HG02981 (cell line): Measurements from ENCODE around the gene ABHD14A.
A peak's percentile ranks its signal among the peaks of the same experiment; 100 is the strongest.

Experiments
- ATAC-seq: cut with Tn5 transposase; IDR thresholded peaks from one replicate; pipeline ENCODE4 v1.9.1; 2021; ENCODE audit warnings: mild to moderate bottlenecking, moderate library complexity; ENCODE audit not compliant: unreplicated experiment

ABHD14A gene

GRCh38 chr3:52015438-52016228 lies 40.8 kb downstream of the ABHD14A start:
- ATAC-seq, result no peak

- ATAC-seq, result no peak
These were observed 42.7 kb downstream of the ABHD14A start for GRCh38 chr3:52017586-52017985.

GRCh38 chr3:52018319-52019000 lies 43.6 kb downstream of the ABHD14A start:
- ATAC-seq, result no peak

GRCh38 chr3:52019352-52020080 lies 44.7 kb downstream of the ABHD14A start:
- no peak for ATAC-seq

DNA sequence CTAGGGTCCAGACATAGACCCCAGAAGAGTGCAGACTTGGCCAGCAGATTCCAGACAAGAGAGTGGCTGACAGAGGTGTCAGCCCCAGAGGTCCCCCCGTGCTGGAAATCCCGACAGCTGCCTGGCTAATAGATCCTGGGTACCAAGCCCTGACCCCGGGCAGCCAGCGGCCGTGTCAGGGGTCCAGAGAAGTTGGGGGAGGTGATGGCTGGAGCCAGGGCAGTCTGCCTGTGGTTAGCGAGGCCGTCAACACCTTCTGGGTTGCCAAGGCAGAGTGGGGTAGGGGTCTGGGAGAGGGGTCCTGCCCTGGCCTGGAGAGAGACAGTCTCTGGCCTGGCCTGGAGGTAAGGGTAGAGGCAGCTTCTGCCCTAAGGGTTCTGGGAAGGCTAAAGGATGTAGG lies 45.9 kb downstream of the ABHD14A start:
- no peak for ATAC-seq

DNA sequence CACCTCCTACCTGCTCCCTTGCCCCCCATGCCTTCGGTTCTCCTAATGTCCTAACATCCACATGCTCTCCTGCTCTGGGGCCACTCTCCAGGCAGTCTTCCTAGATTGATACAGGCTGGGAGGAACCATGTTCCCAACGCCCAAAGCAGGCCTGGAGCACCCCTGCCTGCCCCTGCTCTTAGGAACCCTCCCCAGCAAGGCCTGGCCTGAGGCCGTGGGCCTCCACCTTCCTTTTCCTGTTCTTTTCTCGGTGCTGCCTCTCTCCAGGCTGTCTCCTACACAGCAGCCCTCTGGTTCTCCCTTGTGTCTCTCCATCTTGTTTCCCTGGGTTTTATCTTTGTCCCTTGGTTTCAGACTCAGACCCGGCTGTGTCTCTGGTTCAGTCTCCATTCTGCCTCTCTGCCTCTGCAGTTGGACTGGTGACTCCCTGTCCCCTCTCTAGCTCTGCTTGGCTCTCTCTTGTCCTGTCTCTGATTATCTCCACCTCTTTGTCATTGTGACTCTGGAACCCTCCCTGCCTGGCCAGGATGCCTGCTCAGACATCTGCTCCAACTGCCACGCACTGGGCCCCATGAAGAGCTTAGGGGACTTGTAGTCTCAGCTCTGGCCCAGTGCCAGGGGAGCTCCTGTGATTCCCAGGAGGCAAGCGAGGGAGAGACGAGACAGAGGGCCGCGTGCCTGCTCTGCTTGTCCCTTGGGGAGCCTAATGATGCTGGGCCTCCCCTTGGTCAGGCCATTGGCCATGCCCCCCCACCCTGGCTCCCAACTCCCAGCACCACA lies 46.8 kb downstream of the ABHD14A start:
- no peak for ATAC-seq

DNA sequence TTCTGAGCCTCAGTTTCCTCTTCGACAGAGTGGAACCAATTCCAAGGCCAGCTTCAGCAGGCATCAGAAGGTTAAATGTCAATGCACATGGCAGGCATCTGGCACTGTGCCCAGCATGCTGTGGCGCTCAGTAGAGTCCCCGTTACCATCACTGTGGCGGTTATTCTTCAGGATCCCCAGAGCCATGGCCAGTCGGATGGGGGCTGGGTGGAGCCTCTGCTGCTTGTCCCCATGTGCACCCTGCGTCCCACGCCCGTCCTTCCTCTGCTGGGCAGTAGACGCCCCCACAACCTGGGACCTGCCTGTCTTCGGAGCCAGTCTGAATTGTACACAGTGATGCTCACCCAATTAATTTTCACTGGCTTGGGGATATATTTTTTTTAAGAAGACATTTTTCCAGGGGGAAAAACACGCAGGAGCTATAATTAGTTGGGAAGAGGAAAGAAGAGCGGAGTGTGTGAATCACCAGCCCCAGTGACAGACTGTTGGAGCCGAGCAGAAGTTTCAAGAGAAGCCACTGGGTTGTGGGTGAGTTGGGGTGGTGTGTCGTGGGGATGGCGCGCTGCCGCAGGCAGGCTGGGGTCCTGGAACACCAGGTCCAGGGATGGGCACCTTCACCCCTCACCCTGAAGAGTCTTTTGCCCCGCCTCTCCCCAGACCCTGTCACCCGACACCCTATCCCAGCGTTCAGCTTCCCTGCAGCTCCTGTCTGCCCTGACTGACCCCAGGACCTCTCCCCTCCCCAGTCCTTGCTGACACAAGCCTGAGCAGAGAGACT lies 47.6 kb downstream of the ABHD14A start:
- ATAC-seq, result no peak

- no peak for ATAC-seq
These were observed 48.4 kb downstream of the ABHD14A start for GRCh38 chr3:52023101-52023770.

DNA sequence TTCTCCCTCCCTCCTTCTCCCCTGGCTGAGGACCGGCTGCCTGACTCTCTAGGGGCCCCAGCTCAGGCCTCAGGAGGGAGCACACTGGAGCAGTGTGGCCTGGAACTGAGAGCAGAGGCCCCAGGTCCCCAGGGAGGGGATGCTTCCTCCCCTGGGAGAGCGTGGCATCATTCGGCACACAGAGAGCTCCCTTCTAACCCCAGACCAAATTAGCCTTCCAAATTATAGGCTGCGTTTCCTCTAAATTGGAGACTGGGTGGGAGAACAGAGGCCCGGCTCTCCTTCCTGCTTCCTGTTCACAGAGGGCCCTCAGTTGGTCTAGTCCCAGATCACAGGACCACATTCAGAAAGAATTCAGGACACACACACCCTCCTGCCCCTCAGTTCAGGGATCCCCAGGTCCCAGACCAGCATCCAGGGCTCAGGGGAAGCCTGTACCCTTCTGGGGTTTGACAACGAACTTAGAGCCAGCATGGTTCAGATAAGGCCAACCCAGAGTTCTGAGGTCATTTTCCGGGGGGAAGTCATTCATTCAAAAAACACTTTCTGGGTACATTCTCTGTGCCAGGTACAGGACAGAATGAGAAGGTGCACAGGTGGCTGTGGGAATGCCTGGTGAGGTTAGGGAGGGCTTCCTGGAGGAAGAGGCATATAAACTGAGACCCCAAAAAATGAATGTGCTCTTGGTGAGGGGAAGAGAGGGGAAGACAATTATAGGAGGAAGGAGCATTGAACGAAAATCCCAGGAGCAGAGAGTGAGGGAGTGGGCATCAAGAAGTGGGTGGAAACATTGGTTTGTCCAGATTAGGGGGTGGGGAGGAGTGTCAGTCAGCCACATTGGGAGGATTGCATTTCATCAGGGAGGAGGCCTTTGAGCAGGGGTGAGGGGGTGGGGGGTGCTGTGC lies 49.2 kb downstream of the ABHD14A start:
- ATAC-seq, result peak; percentile 76

DNA sequence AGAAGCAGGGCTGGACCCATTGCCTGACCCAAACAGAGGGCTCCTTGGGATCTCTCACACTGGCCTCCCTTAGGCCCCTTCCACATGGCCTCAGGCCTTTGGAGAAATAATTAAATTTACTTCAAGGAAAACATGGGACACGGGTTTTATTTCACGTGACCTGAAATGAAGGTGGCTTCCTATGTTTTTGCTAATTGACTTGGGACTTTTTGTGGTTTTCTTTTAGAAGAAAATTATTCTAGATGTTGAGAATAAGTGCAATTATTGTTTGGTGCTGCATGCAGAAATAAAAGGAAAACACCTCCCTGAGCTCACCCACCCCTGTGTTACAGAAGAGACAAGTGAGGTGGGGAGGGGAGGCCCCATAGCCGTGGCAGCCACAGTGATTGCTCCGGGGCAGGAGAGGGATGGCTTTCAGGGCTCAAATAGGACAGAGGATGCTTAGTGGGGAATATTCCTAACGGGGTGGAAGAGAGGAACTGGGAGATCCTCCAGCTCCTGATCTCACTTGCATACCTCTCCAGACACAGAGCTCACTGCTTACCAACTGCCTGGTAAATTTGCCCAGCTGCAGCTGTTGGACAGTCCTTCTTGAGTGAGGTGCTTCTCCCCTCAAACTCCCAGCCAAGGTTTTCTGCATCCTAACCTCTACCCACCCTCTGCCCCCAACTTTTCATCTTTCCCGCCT lies 50.0 kb downstream of the ABHD14A start:
- no peak for ATAC-seq

GRCh38 chr3:52025453-52025852 lies 50.6 kb downstream of the ABHD14A start:
- ATAC-seq, result no peak

- ATAC-seq, result no peak
These were observed 51.2 kb downstream of the ABHD14A start for GRCh38 chr3:52026041-52026440.

DNA sequence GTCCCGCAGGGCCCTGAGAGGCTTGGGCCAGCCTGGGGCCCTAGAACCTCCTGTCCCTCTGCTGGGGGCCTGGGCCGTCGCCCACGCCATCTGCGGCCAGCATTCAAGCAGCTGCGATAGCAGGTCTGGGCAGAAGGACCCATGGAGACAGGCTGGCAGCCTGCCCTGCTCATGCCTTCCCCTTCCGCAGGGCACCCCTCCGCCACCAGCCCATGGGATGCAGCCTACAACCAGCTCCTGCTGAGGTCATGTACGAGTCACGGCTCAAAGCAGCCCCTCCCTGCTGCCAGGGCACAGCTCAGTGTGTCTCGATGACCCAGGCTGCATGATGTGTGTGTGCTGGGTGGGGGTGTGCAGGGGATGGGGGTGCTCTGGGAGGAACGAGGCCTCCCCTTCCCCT lies 53.7 kb downstream of the ABHD14A start:
- ATAC-seq, result no peak

- ATAC-seq, result no peak
These were observed 54.2 kb downstream of the ABHD14A start for GRCh38 chr3:52029053-52029452.

GRCh38 chr3:52029535-52029934 lies 54.7 kb downstream of the ABHD14A start:
- ATAC-seq, result no peak
